BLaER1 treated with 17β-estradiol and CSF1 and Interleukin-3, amounts not matched to agents 10 nM and 100 nM (cell line): ENCODE data around the gene FKBP5.

Experiments
- H3K27ac ChIP-seq, 11 experiments: shearing (Covaris generic); formaldehyde crosslinking; 2 replicates each; pipeline ENCODE4 v1.8.1; 2022
- H3K27me3 ChIP-seq, 11 experiments: shearing (Covaris generic); formaldehyde crosslinking; 2 replicates each; pipeline ENCODE4 v1.8.1; 2022
- H3K36me3 ChIP-seq, 11 experiments: shearing (Covaris generic); formaldehyde crosslinking; 2 replicates each; pipeline ENCODE4 v1.8.1; 2022
- H3K4me1 ChIP-seq, 10 experiments: shearing (Covaris generic); formaldehyde crosslinking; 2 replicates each; pipeline ENCODE4 v1.8.1; 2022
- H3K4me2 ChIP-seq, 11 experiments: shearing (Covaris generic); formaldehyde crosslinking; 2 replicates each; pipeline ENCODE4 v1.8.1; 2022
- H3K4me3 ChIP-seq, 10 experiments: shearing (Covaris generic); formaldehyde crosslinking; 2 replicates each; pipeline ENCODE4 v1.8.1; 2022
- H3K9ac ChIP-seq, 11 experiments: shearing (Covaris generic); formaldehyde crosslinking; 2 replicates each; pipeline ENCODE4 v1.8.1; 2022
- H3K9me3 ChIP-seq, 11 experiments: shearing (Covaris generic); formaldehyde crosslinking; replicated peaks in 1 of 11; 2 replicates each; pipeline ENCODE4 v1.8.1; 2022
- H4K20me1 ChIP-seq, 11 experiments: shearing (Covaris generic); formaldehyde crosslinking; 2 replicates each; pipeline ENCODE4 v1.8.1; 2022
- Cebpa-rat ChIP-seq, 11 experiments: shearing (Covaris generic); IDR thresholded peaks; 2 replicates each; pipeline ENCODE4 v1.8.1; 2022

The FKBP5 gene

DNA sequence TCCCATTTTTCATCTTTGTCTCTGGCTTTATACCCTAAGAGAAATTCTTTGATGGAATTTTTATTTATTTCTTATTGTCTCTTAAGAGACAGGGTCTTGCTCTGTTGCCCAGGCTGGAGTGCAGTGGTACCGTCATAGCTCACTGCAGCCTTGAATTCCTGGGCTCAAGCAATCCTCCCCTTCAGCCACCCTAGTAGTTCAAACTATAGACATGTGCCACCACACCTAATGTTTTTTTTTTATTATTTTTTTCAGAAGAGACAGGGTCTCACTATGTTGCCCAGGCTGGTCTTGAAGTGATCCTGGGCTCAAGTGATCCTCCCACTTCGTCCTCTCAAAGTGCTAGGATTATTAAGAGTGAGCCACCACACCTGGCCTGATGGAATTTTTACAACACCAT lies 40.5 kb downstream of the FKBP5 start:
- peaks cover 9 to 13% (median 10%) of the 10 kb centered on the region in 11 experiments for H3K9me3 ChIP-seq
- H3K27me3 ChIP-seq, result no peaks in the 10 kb centered on the region
- H4K20me1 ChIP-seq, result peaks cover 0 to 15% (median 4%) of the 10 kb centered on the region in 11 experiments; a peak in 9 of 22 replicates
- H3K4me2 ChIP-seq, result no peak overlapping the region
- peaks cover 0 to 7% (median 0%) of the 10 kb centered on the region in 10 experiments; a peak in 1 of 20 replicates for H3K4me1 ChIP-seq
- H3K4me3 ChIP-seq, result no peak overlapping the region
- H3K9ac ChIP-seq, result no peak overlapping the region
- H3K27ac ChIP-seq, result no peak overlapping the region
- TF ChIP-seq Cebpa-rat (IDR thresholded peaks at IDR 0.05), result no peak
- H3K36me3 ChIP-seq, result peaks cover 4 to 32% (median 19%) of the 10 kb centered on the region in 11 experiments; a peak in 19 of 22 replicates

DNA sequence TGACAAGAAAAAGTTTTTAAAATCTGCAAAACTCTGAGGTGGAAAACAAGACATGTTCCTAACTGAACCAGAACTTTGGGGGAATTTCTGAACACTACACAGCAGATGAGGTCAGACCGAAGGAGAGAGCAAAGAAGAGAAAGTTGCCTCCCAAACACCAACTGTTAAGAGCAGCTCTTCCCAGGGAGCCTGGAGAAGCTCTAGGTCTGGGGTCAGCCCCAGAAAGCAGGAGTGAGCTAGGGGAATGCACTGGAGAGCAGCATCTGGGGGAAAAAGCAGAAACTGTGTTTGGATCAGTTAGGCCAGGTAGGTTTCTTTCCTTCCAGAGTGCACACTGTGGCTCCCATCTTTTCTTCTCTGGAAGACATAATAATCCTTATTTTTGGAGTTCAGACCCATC lies 41.3 kb downstream of the FKBP5 start:
- TF ChIP-seq Cebpa-rat (IDR thresholded peaks at IDR 0.05), result no peak
- Histone ChIP-seq H3K27ac (no peak overlapping the region), H3K27me3 (no peaks in the 10 kb centered on the region), H3K9ac (no peak overlapping the region), H4K20me1 (peaks cover 0 to 15% (median 4%) of the 10 kb centered on the region in 11 experiments; a peak in 9 of 22 replicates), H3K4me2 (no peak overlapping the region), H3K4me1 (peaks cover 0 to 7% (median 0%) of the 10 kb centered on the region in 10 experiments; a peak in 1 of 20 replicates), H3K4me3 (no peak overlapping the region), H3K9me3 (peaks cover under 1 to 5% (median 2%) of the 10 kb centered on the region in 11 experiments; a peak in 19 of 22 replicates), H3K36me3 (peaks cover 0 to 33% (median 21%) of the 10 kb centered on the region in 11 experiments; a peak in 17 of 22 replicates)

DNA sequence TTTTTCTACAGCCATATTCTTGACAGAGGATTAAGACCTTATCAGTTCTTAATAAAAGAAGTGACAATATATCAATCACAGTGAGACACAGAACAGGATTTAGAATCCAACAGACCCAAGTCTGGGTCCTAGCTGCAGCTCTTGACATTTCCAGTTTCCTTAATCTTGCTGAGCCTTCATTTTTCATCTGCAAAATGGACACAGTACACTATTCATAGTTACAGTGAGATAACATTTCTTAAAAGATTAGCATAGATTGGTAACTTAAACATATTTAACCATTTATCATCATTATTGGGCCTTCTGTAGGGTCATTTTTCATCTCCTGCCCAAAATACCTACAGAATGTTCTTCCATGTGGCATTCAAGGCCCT lies 45.6 kb downstream of the FKBP5 start:
- H3K4me2 ChIP-seq, result no peak overlapping the region
- no peaks in the 10 kb centered on the region for H3K9me3 ChIP-seq
- H3K27ac ChIP-seq, result no peak overlapping the region
- no peaks in the 10 kb centered on the region for H3K27me3 ChIP-seq
- peaks cover 0 to 7% (median 0%) of the 10 kb centered on the region in 10 experiments; a peak in 1 of 20 replicates for H3K4me1 ChIP-seq
- peaks cover 29 to 71% (median 60%) of the 10 kb centered on the region in 11 experiments for H3K36me3 ChIP-seq
- no peak overlapping the region for H3K4me3 ChIP-seq
- no peak overlapping the region for H3K9ac ChIP-seq
- H4K20me1 ChIP-seq, result peaks cover 0 to 15% (median 0%) of the 10 kb centered on the region in 11 experiments; a peak in 6 of 22 replicates
- TF ChIP-seq Cebpa-rat (IDR thresholded peaks at IDR 0.05), result no peak

DNA sequence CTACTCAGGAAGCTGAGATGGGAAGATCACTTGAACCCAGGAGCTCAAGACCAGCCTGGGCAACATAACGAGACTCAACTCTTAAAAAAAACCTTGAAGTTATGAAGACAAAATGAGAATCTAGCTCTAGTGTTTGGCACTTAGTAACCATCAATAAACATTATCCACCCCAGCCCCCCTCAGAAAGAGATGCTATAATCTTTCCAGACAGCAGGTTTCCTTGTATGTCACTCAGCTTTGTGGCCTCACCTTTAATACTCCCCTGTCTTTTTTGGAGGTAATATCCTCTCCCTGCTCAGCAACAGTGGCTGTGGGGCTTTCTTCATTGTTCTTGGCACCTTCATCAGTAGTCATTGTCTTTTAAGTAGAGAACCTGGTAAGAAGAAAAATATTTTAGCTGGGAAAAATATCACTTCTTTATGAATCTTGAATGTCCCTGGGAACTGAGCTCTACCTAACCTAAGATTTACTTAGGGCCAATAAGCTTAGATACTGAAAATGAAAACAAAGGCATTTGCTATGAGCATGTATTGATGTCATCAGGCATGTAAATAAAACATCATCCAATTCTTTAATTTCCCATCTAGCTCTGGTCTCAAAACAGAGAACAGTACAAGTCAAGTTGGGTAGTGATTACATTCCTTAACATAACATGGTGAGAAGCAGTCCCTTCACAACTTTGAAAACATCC lies 46.1 kb downstream of the FKBP5 start:
- Histone ChIP-seq H3K4me3 (no peak overlapping the region), H3K27me3 (no peaks in the 10 kb centered on the region), H3K9ac (no peak overlapping the region), H4K20me1 (peaks cover 0 to 13% (median 0%) of the 10 kb centered on the region in 11 experiments; a peak in 6 of 22 replicates), H3K27ac (no peak overlapping the region), H3K4me2 (no peak overlapping the region), H3K4me1 (peaks cover 0 to 7% (median 0%) of the 10 kb centered on the region in 10 experiments; a peak in 1 of 20 replicates), H3K9me3 (no peaks in the 10 kb centered on the region), H3K36me3 (peaks cover 33 to 76% (median 64%) of the 10 kb centered on the region in 11 experiments)
- no peak for TF ChIP-seq Cebpa-rat (IDR thresholded peaks at IDR 0.05)

GRCh38 chr6:35640017-35640664 lies 48.6 kb downstream of the FKBP5 start:
- Histone ChIP-seq H3K27me3 (no peaks in the 10 kb centered on the region), H3K9ac (no peak overlapping the region), H3K4me3 (no peak overlapping the region), H3K9me3 (no peaks in the 10 kb centered on the region), H4K20me1 (peaks cover 0 to 3% (median 0%) of the 10 kb centered on the region in 11 experiments; a peak in 4 of 22 replicates), H3K4me1 (peaks cover 0 to 1% (median 0%) of the 10 kb centered on the region in 10 experiments; a peak in 3 of 20 replicates), H3K36me3 (peaks cover 50 to 92% (median 77%) of the 10 kb centered on the region in 11 experiments), H3K4me2 (no peak overlapping the region), H3K27ac (no peak overlapping the region)
- no peak for TF ChIP-seq Cebpa-rat (IDR thresholded peaks at IDR 0.05)

DNA sequence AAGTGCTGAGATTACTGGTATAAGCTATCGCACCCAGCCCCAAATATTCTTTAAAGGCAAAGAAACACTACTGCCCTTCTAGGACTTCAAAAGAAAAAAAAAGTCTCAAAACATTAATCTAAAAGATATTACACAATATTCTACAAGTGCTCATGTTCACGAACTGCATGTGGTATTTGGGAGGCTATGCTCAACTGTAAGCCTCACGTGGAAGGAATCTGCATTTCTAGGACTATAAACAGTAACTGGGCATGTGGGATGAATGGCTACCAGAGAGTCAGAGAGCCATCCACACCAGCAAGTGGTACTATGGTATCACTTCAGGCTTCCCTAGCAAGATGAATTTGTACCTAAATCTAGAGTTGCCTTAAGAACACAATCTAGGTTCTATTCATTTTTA lies 50.0 kb downstream of the FKBP5 start:
- H3K27me3 ChIP-seq, result no peaks in the 10 kb centered on the region
- no peaks in the 10 kb centered on the region; a peak in 1 of 22 replicates for H4K20me1 ChIP-seq
- peaks cover 50 to 100% (median 84%) of the 10 kb centered on the region in 11 experiments for H3K36me3 ChIP-seq
- no peaks in the 10 kb centered on the region for H3K9me3 ChIP-seq
- TF ChIP-seq Cebpa-rat (IDR thresholded peaks at IDR 0.05), result peak in 2 of 11 experiments; percentile 14 to 60; a peak in 2 of 22 replicates
- no peak overlapping the region for H3K4me2 ChIP-seq
- H3K4me3 ChIP-seq, result no peak overlapping the region
- H3K27ac ChIP-seq, result no peak overlapping the region
- no peak overlapping the region for H3K9ac ChIP-seq
- peaks cover 0 to 14% (median 0%) of the 10 kb centered on the region in 10 experiments; a peak in 8 of 20 replicates for H3K4me1 ChIP-seq

DNA sequence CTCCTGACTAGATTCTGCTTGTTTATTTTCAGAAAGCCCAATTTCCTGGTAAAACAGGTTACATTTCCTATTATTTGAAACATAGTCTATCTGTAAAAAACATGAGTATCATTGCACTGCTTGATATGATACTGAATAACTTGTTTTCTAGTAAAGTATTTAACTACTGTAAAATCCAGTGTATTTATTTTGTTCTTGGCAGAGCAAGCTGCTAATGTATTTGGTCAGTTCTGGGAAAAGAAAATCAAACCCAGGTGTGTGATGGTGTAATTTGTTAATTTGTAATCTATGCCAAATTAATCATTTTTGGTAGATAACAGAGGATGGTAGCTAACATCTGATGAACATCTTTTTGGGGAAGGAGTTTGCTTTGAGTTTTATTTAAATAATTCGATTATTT lies 50.8 kb downstream of the FKBP5 start:
- Histone ChIP-seq H3K4me3 (no peak overlapping the region), H3K9ac (no peak overlapping the region), H3K27ac (no peak overlapping the region), H3K4me2 (no peak overlapping the region), H3K27me3 (no peaks in the 10 kb centered on the region), H3K4me1 (peaks cover 0 to 14% (median 0%) of the 10 kb centered on the region in 10 experiments; a peak in 8 of 20 replicates), H3K9me3 (no peaks in the 10 kb centered on the region), H4K20me1 (no peaks in the 10 kb centered on the region), H3K36me3 (peaks cover 50 to 100% (median 78%) of the 10 kb centered on the region in 11 experiments)
- no peak for TF ChIP-seq Cebpa-rat (IDR thresholded peaks at IDR 0.05)

GRCh38 chr6:35635601-35636597 lies 52.8 kb downstream of the FKBP5 start:
- Histone ChIP-seq H3K36me3 (peaks cover 41 to 100% (median 76%) of the 10 kb centered on the region in 11 experiments), H3K27ac (no peak overlapping the region), H3K4me1 (peaks cover 0 to 14% (median 0%) of the 10 kb centered on the region in 10 experiments; a peak in 8 of 20 replicates)

More at GRCh38 chr6:35635601-35636597, 52.8 kb downstream of the FKBP5 start:
- no peak for TF ChIP-seq Cebpa-rat (IDR thresholded peaks at IDR 0.05)
- Histone ChIP-seq H3K4me3 (no peak overlapping the region), H3K4me2 (no peak overlapping the region), H3K9ac (no peak overlapping the region), H4K20me1 (no peaks in the 10 kb centered on the region), H3K27me3 (no peaks in the 10 kb centered on the region), H3K9me3 (no peaks in the 10 kb centered on the region)
